B cell (primary cell): Measurements from ENCODE around the gene ZBTB24. TPM values are rescaled to one million over a fixed set of nuclear protein-coding genes. Genes with fewer than 3 reads are reported as not detected.
"Not testable (repeated sequence)": the region's sequence is repeated elsewhere in the genome, so short reads cannot be mapped to it uniquely, and the experiment has no call there.

Experiments used
- ATAC-seq: fragments of 200-7000 bp; cut with Tn5 transposase; one replicate; pipeline ENCODE4 v1.10.0; 2021; ENCODE audit warnings: low read depth, mild to moderate bottlenecking, moderate number of reproducible peaks, moderate library complexity
- CTCF ChIA-PET: fragments of 350-600 bp; sonication (Branson Sonifier 250); formaldehyde crosslinking; loops from one replicate; lab custom pipeline; 2021; ENCODE audit warnings: antibody characterized with exemption, inconsistent platforms; lab: Charles Lee
- POLR2A ChIA-PET: fragments of 350-600 bp; sonication (Branson Sonifier 250); formaldehyde crosslinking; loops from one replicate; lab custom pipeline; 2021; ENCODE audit warnings: antibody characterized with exemption; lab: Charles Lee
- DNase-seq: peaks from one replicate; pipeline ENCODE4 v3.0.0; 2013
- H2AFZ ChIP-seq: 2 replicates; pipeline ENCODE4 v1.6.1; 2012; ENCODE audit warnings: mild to moderate bottlenecking, low read depth, low read length; ENCODE audit not compliant: insufficient read depth, poor library complexity, severe bottlenecking
- H3K27ac ChIP-seq, 2 donors: 1 replicate in 1 of 2; 2 replicates in 1 of 2; pipeline ENCODE4 v1.5.1; 2012 to 2013; ENCODE audit warnings: low read length in 2 of 2, mild to moderate bottlenecking in 2 of 2, moderate library complexity in 1 of 2
- H3K27me3 ChIP-seq, 4 experiments: fragments of 200-600 bp in 1 of 4; sonication (generic) in 1 of 4; replicated peaks in 1 of 4; 1 replicate in 2 of 4; 2 replicates in 2 of 4; pipeline versions ENCODE4 v1.6.1 to v1.7.0; 2013 to 2016; ENCODE audit warnings: low read length in 3 of 4, mild to moderate bottlenecking in 2 of 4, mixed read lengths in 1 of 4, moderate library complexity in 1 of 4; ENCODE audit not compliant: insufficient read depth in 4 of 4, control insufficient read depth in 3 of 4; ENCODE audit errors: control extremely low read depth in 1 of 4
- H3K36me3 ChIP-seq, 2 experiments: replicated peaks in 1 of 2; 1 replicate in 1 of 2; 2 replicates in 1 of 2; pipeline versions ENCODE4 v1.6.1 to v1.7.1; 2013; ENCODE audit warnings: low read length in 1 of 2; ENCODE audit not compliant: insufficient read depth in 2 of 2, control insufficient read depth in 1 of 2; ENCODE audit errors: control extremely low read depth in 1 of 2, extremely low read depth in 1 of 2
- H3K4me1 ChIP-seq, 2 donors: fragments of 200-600 bp in 1 of 2; sonication (generic) in 1 of 2; 1 replicate in 1 of 2; 2 replicates in 1 of 2; pipeline versions ENCODE4 v1.5.1 to v1.6.1; 2013 to 2017; ENCODE audit warnings: low read length in 2 of 2; ENCODE audit not compliant: control insufficient read depth in 2 of 2, insufficient read depth in 2 of 2
- H3K4me2 ChIP-seq: replicated peaks from 2 replicates; pipeline ENCODE3; 2012; ENCODE audit warnings: mild to moderate bottlenecking, low read depth, low read length; ENCODE audit not compliant: poor library complexity, severe bottlenecking
- H3K4me3 ChIP-seq, 5 experiments: fragments of 200-600 bp in 1 of 5; sonication (generic) in 1 of 5; 1 replicate in 3 of 5; 2 replicates in 2 of 5; pipeline versions ENCODE4 v1.5.1 to v1.7.0; 2011 to 2016; ENCODE audit warnings: low read length in 4 of 5, mild to moderate bottlenecking in 4 of 5, low read depth in 2 of 5, control low read depth in 1 of 5, moderate library complexity in 1 of 5; ENCODE audit not compliant: insufficient read depth in 1 of 5; ENCODE audit errors: control extremely low read depth in 1 of 5, extremely low read depth in 1 of 5
- H3K79me2 ChIP-seq: fragments of 200-600 bp; sonication (generic); one replicate; pipeline ENCODE4 v1.6.0; 2016; ENCODE audit warnings: low read length; ENCODE audit not compliant: control insufficient read depth, insufficient read depth
- H3K9ac ChIP-seq: fragments of 200-600 bp; sonication (generic); 2 replicates; pipeline ENCODE4 v1.6.1; 2017; ENCODE audit warnings: mild to moderate bottlenecking, low read length, moderate library complexity
- H3K9me3 ChIP-seq, 3 donors: one replicate each; pipeline versions ENCODE4 v1.6.1 to v1.7.1; 2013; ENCODE audit warnings: low read length in 2 of 3; ENCODE audit not compliant: control insufficient read depth in 2 of 3, insufficient read depth in 1 of 3; ENCODE audit errors: control extremely low read depth in 1 of 3
- H4K20me1 ChIP-seq: 2 replicates; pipeline ENCODE4 v1.6.0; 2012; ENCODE audit warnings: mild to moderate bottlenecking, low read length; ENCODE audit not compliant: insufficient read depth, control insufficient read depth, poor library complexity, severe bottlenecking
- H3K27ac Mint-ChIP-seq: one replicate; pipeline ENCODE4 v1.8.0; 2021; ENCODE audit warnings: mixed read lengths
- H3K27me3 Mint-ChIP-seq: one replicate; pipeline ENCODE4 v1.8.0; 2021; ENCODE audit warnings: mixed read lengths
- H3K4me1 Mint-ChIP-seq: one replicate; pipeline ENCODE4 v1.8.0; 2021; ENCODE audit warnings: mixed read lengths
- H3K4me3 Mint-ChIP-seq: one replicate; pipeline ENCODE4 v1.8.0; 2021; ENCODE audit warnings: mixed read lengths
- H3K9me3 Mint-ChIP-seq: one replicate; pipeline ENCODE4 v1.8.0; 2022; ENCODE audit warnings: mixed read lengths; ENCODE audit not compliant: insufficient read depth
- CTCF ChIP-seq: fragments of 200-600 bp; IDR thresholded peaks from one replicate; pipeline ENCODE4 v1.8.0; 2022; ENCODE audit warnings: antibody characterized with exemption, mild to moderate bottlenecking
- EZH2 ChIP-seq: IDR thresholded peaks from 2 replicates; pipeline ENCODE4 v1.6.1; 2012; ENCODE audit warnings: borderline replicate concordance, low read depth, mild to moderate bottlenecking, moderate library complexity, low read length; ENCODE audit not compliant: insufficient read depth, poor library complexity, severe bottlenecking
- WGBS: methylation state at CpG from one replicate; pipeline ENCODE4 v1.1.5; 2013; ENCODE audit warnings: missing lambda C conversion rate; ENCODE audit not compliant: insufficient coverage; 5-methylcytosine and 5-hydroxymethylcytosine counted together
- intact Hi-C: fragments of 100-400 bp; cut with micrococcal nuclease; formaldehyde crosslinking; loops from one replicate; pipeline ENCODE4 v1.10.0; 2022
- polyA plus RNA-seq: library from polyadenylated mRNA; depleted of rRNA; stranded (reverse); fragments of >200 nt; gene quantifications from 2 replicates; pipeline ENCODE4 v1.2.3, GENCODE V29; 2012
- total RNA-seq, 2 donors: library from RNA; stranded (reverse); fragments of 120-200 nt in 1 of 2; gene quantifications; 1 replicate in 1 of 2; 2 replicates in 1 of 2; pipeline versions ENCODE4 v1.2.3 to v1.2.4, GENCODE V29; 2013 to 2022

ZBTB24 gene
- total and polyA plus RNA-seq, 2 donors (not counting 1 experiment from before 2014, with no cell fraction given): 10.6 to 31.4 TPM

GRCh38 chr6:109521080-109521479 is 38.1 kb upstream of the ZBTB24 start:
- ChIA-PET CTCF (interaction anchor here (1.0 kb wide), 1 partner anchor 183 kb away, joined by 3 read pairs; no protein-coding TSS in a partner anchor), POLR2A (no interaction called here)
- no peak overlapping the region for H3K4me2 ChIP-seq
- Mint-ChIP-seq H3K4me1 (peaks cover 8% of the 10 kb centered on the region), H3K4me3 (no peak overlapping the region), H3K27me3 (no peaks in the 10 kb centered on the region), H3K27ac (no peak overlapping the region), H3K9me3 (peaks cover 6% of the 10 kb centered on the region)
- intact Hi-C loops: no loop called here
- no CpG with 5 or more reads among the region's 3 CpGs for WGBS
- H3K4me3 ChIP-seq: no peak overlapping the region
- H3K27ac ChIP-seq: no peak overlapping the region
- DNase-seq: no peak
- H3K9me3 ChIP-seq: no peaks in the 10 kb centered on the region
- no peak overlapping the region for H2AFZ ChIP-seq
- H3K9ac ChIP-seq: no peak overlapping the region
- H3K79me2 ChIP-seq: no peaks in the 10 kb centered on the region
- no peak for TF ChIP-seq EZH2
- TF ChIP-seq CTCF: no peak
- no peaks in the 10 kb centered on the region for H3K36me3 ChIP-seq
- H3K27me3 ChIP-seq: no peaks in the 10 kb centered on the region
- ATAC-seq: no peak
- peaks cover under 1 to 4% of the 10 kb centered on the region in 2 donors for H3K4me1 ChIP-seq
- no peaks in the 10 kb centered on the region for H4K20me1 ChIP-seq

GRCh38 chr6:109519647-109520046 is 36.6 kb upstream of the ZBTB24 start:
- H2AFZ ChIP-seq, H3K9me3 ChIP-seq, H4K20me1 ChIP-seq, H3K4me1 ChIP-seq, H3K27me3 ChIP-seq, H3K36me3 ChIP-seq, H3K4me2 ChIP-seq, H3K4me3 Mint-ChIP-seq, H3K27ac Mint-ChIP-seq, H3K27ac ChIP-seq, H3K9ac ChIP-seq, H3K27me3 Mint-ChIP-seq, H3K4me3 ChIP-seq, H3K79me2 ChIP-seq, intact Hi-C loops, H3K9me3 Mint-ChIP-seq, POLR2A ChIA-PET, DNase-seq, ATAC-seq: not testable (repeated sequence)
- peaks cover 14% of the 10 kb centered on the region for H3K4me1 Mint-ChIP-seq
- CTCF ChIA-PET: interaction anchor here (0.8 to 1.3 kb wide), 3 partner anchors 9 to 520 kb away, joined by 3 to 4 read pairs (median 4); no protein-coding TSS in a partner anchor
